Smooth muscle cell (in vitro differentiated cells): Measurements from ENCODE around the gene HSPA14. TPM values are rescaled to one million over a fixed set of nuclear protein-coding genes. Genes with fewer than 3 reads are reported as not detected.

Experiments
- DNase-seq: peaks from one replicate; lab custom pipeline; 2025; ENCODE audit not compliant: unreplicated experiment; lab: John Stamatoyannopoulos, UW
- H2AFZ ChIP-seq: fragments of 200-600 bp; sonication (generic); 2 replicates; pipeline ENCODE4 v1.6.0; 2016; ENCODE audit warnings: antibody characterized with exemption, low read depth, mild to moderate bottlenecking
- H3F3A ChIP-seq: fragments of 200-600 bp; sonication (generic); 2 replicates; pipeline ENCODE4 v1.6.0; 2017; ENCODE audit warnings: antibody characterized with exemption, low read depth
- H3K27ac ChIP-seq: fragments of 200-600 bp; sonication (generic); 2 replicates; pipeline ENCODE4 v1.5.1; 2016; ENCODE audit warnings: low read depth, mild to moderate bottlenecking
- H3K27me3 ChIP-seq: fragments of 200-600 bp; sonication (generic); 2 replicates; pipeline ENCODE4 v1.6.1; 2016; ENCODE audit warnings: low read depth, mild to moderate bottlenecking
- H3K36me3 ChIP-seq: fragments of 200-600 bp; sonication (generic); 2 replicates; pipeline ENCODE4 v1.5.1; 2016; ENCODE audit warnings: low read depth
- H3K4me1 ChIP-seq: fragments of 200-600 bp; sonication (generic); 2 replicates; pipeline ENCODE4 v1.5.1; 2016; ENCODE audit warnings: low read depth
- H3K4me2 ChIP-seq: fragments of 200-600 bp; sonication (generic); 2 replicates; pipeline ENCODE4 v1.6.0; 2016; ENCODE audit warnings: mild to moderate bottlenecking
- H3K4me3 ChIP-seq: fragments of 200-600 bp; sonication (generic); 2 replicates; pipeline ENCODE4 v1.5.1; 2016; ENCODE audit warnings: mild to moderate bottlenecking
- H3K79me2 ChIP-seq: fragments of 200-600 bp; sonication (generic); 2 replicates; pipeline ENCODE4 v1.6.0; 2016; ENCODE audit warnings: low read depth, mild to moderate bottlenecking
- H3K9ac ChIP-seq: fragments of 200-600 bp; sonication (generic); 2 replicates; pipeline ENCODE4 v1.6.0; 2016; ENCODE audit warnings: low read depth
- H3K9me3 ChIP-seq: fragments of 200-600 bp; sonication (generic); replicated peaks from 2 replicates; pipeline ENCODE4 v1.5.1; 2016; ENCODE audit warnings: low read depth
- H4K20me1 ChIP-seq: fragments of 200-600 bp; sonication (generic); 2 replicates; pipeline ENCODE4 v1.6.0; 2016; ENCODE audit warnings: low read depth
- WGBS: methylation state at CpG from one replicate; pipeline ENCODE4 v1.1.7; 2016; ENCODE audit warnings: low lambda C conversion rate; 5-methylcytosine and 5-hydroxymethylcytosine counted together
- polyA plus RNA-seq: library from polyadenylated mRNA; unstranded; fragments of >200 nt; fragmentation: Nextera tagmentation; extraction: Ambion mirVana; gene quantifications from 2 replicates; pipeline ENCODE4 v1.2.1, GENCODE V29; 2016
- total RNA-seq: library from RNA; depleted of rRNA; stranded (reverse); fragments of >200 nt; gene quantifications from 2 replicates; pipeline ENCODE4 v1.2.3, GENCODE V29; 2014
- TF ChIP-seq, protein P1 (sequence below): fragments of 200-600 bp; sonication (generic); IDR thresholded peaks from 2 replicates; pipeline ENCODE4 v1.5.1; 2017; ENCODE audit warnings: borderline replicate concordance, mild to moderate bottlenecking, antibody characterized with exemption; ENCODE audit not compliant: insufficient read depth, poor library complexity, severe bottlenecking

The HSPA14 gene
- total and polyA plus RNA-seq, 2 experiments from 2014 or later: 9.9 to 18.6 TPM

DNA sequence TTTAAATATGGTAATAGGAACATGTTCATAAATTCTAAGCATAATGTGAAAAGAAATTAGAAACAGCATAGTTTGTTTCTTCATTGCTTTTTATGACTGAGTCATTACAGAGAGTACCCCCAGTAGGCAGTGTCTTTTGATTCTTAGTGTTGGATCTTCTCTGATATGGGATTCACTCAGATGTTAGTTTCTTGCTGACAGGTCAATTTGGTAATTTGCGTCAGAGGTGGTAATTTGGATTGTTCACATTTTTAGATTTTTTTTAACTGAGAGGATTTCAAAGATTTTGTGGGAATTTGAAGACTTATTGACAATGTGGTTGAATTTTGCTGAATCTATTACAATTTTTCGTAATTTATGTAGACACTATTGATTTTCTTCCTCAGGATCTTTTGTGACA lies 2.1 kb downstream of the HSPA14 start:
- Histone ChIP-seq H2AFZ (no peak overlapping the region), H3K27me3 (no peaks in the 10 kb centered on the region), H3K9me3 (no peaks in the 10 kb centered on the region), H3K36me3 (peaks cover 5% of the 10 kb centered on the region), H3F3A (peaks cover 8% of the 10 kb centered on the region), H4K20me1 (peaks cover 5% of the 10 kb centered on the region), H3K9ac (no peak overlapping the region), H3K27ac (no peak overlapping the region), H3K4me2 (no peak overlapping the region), H3K79me2 (peaks cover 32% of the 10 kb centered on the region), H3K4me3 (no peak overlapping the region), H3K4me1 (peaks cover 13% of the 10 kb centered on the region)
- WGBS: 96% methylated on average over 2 of the region's 2 CpGs
- TF ChIP-seq, protein P1, sequence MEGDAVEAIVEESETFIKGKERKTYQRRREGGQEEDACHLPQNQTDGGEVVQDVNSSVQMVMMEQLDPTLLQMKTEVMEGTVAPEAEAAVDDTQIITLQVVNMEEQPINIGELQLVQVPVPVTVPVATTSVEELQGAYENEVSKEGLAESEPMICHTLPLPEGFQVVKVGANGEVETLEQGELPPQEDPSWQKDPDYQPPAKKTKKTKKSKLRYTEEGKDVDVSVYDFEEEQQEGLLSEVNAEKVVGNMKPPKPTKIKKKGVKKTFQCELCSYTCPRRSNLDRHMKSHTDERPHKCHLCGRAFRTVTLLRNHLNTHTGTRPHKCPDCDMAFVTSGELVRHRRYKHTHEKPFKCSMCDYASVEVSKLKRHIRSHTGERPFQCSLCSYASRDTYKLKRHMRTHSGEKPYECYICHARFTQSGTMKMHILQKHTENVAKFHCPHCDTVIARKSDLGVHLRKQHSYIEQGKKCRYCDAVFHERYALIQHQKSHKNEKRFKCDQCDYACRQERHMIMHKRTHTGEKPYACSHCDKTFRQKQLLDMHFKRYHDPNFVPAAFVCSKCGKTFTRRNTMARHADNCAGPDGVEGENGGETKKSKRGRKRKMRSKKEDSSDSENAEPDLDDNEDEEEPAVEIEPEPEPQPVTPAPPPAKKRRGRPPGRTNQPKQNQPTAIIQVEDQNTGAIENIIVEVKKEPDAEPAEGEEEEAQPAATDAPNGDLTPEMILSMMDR: no peak
- DNase-seq: no peak

DNA sequence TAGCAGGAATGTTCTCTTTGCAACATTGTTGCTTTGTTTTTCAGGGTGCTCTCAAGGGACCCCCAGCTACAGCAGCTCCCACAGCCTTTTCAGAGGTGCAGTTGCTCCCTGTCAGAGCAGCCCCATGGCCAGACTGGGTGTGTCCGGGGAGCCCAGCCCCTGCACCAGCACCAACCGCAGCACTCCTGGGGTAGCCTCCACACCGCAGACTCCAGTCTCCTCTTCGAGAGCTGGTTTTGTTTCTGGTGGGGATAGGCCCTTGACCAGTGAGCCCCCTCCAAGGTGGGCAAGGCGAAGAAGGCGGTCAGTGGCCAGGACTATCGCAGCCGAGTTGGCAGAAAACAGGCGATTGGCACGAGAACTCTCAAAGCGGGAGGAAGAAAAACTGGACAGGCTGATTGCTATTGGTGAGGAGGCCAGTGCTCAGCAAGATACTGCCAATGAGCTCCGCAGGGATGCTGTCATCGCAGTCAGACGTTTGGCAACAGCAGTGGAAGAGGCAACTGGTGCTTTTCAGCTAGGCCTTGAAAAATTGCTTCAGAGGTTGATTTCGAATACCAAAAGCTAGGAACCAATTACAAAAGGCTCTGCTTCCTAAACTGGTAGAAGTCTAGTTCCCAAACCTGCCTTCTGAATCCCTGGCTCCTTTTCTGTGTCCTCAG lies 5.4 kb downstream of the HSPA14 start:
- H2AFZ ChIP-seq: no peak overlapping the region
- no peak overlapping the region for H3K9ac ChIP-seq
- WGBS: 95% methylated on average over 15 of the region's 15 CpGs

DNA sequence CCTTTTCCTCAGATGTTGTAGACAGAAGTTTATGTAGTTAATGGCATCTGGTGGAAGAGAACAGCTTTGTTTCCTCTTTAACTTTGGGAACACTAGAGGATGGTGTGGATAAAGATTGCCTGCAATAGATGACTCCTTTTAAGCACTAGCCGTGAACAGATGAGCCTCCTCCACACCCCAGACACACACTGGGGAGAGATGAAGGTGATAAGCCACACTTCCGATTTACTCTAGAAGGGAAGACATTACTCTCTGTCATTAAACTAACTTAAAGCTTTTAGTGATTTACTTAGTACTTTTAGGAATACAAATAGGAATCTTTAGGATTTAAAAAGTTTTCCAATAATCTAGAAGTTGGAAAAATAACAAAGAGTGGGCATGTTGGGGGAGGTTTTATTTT lies 6.8 kb downstream of the HSPA14 start:
- Histone ChIP-seq H3K36me3 (peaks cover 5% of the 10 kb centered on the region), H3K27ac (no peak overlapping the region), H3K9me3 (no peaks in the 10 kb centered on the region), H3K27me3 (no peaks in the 10 kb centered on the region), H3K79me2 (peaks cover 15% of the 10 kb centered on the region), H4K20me1 (peaks cover 5% of the 10 kb centered on the region), H3K4me1 (no peaks in the 10 kb centered on the region), H3K9ac (no peak overlapping the region), H3K4me2 (no peak overlapping the region), H3K4me3 (no peak overlapping the region), H3F3A (no peaks in the 10 kb centered on the region), H2AFZ (no peak overlapping the region)
- WGBS: 92% methylated on average over 2 of the region's 2 CpGs
- TF ChIP-seq, protein P1: no peak
- DNase-seq: no peak

More for the DNA sequence above, 5.4 kb downstream of the HSPA14 start:
- H3K27me3 ChIP-seq: no peaks in the 10 kb centered on the region
- peaks cover 6% of the 10 kb centered on the region for H3K4me1 ChIP-seq
- no peak for DNase-seq
- no peaks in the 10 kb centered on the region for H3F3A ChIP-seq
- H3K79me2 ChIP-seq: peaks cover 30% of the 10 kb centered on the region
- TF ChIP-seq, protein P1: no peak
- H3K4me2 ChIP-seq: no peak overlapping the region
- H4K20me1 ChIP-seq: peaks cover 5% of the 10 kb centered on the region
- peaks cover 5% of the 10 kb centered on the region for H3K36me3 ChIP-seq
- no peak overlapping the region for H3K27ac ChIP-seq
- no peak overlapping the region for H3K4me3 ChIP-seq
- H3K9me3 ChIP-seq: no peaks in the 10 kb centered on the region

DNA sequence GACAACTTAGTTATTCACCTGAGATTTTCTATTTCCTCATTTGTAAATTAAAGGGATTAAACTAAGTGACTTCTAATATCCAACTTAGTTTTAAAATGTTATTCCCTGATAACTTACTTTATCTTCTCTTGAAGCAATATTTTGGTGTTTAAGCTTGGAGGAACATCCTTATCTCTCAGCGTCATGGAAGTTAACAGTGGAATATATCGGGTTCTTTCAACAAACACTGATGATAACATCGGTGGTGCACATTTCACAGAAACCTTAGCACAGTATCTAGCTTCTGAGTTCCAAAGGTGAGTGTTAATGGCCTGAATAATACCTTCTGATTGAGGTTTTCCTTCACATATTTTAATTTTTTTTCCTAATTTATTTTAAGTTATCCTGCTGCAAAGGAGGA lies 14.1 kb downstream of the HSPA14 start:
- Histone ChIP-seq H3K27me3 (no peaks in the 10 kb centered on the region), H3K4me3 (no peak overlapping the region), H3K79me2 (no peaks in the 10 kb centered on the region), H2AFZ (no peak overlapping the region), H3K9me3 (no peaks in the 10 kb centered on the region), H3K27ac (no peak overlapping the region), H3K9ac (no peak overlapping the region), H3F3A (no peaks in the 10 kb centered on the region), H3K36me3 (peaks cover 8% of the 10 kb centered on the region), H3K4me2 (no peak overlapping the region), H3K4me1 (no peaks in the 10 kb centered on the region), H4K20me1 (no peaks in the 10 kb centered on the region)
- TF ChIP-seq, protein P1: no peak
- WGBS: 94% methylated on average over 3 of the region's 3 CpGs
- no peak for DNase-seq
